Measurements from ENCODE around the gene EVI5.
"Not testable (repeated sequence)": the region's sequence is repeated elsewhere in the genome, so short reads cannot be mapped to it uniquely, and the experiment has no call there.

The EVI5 gene

GRCh38 chr1:92774407-92774806 lies 10.5 kb downstream of the EVI5 start:
- H3K9me3 ChIP-seq (ENCODE audit: insufficient read depth, low read length), result no peaks in the 10 kb centered on the region
- H3K4me2 ChIP-seq (ENCODE audit: low read length), result no peak overlapping the region
- no peaks in the 10 kb centered on the region; the same call in 1 of the 2 replicates for H4K20me1 ChIP-seq (ENCODE audit: insufficient read depth, low read length)
- peaks cover 17% of the 10 kb centered on the region for H3K79me2 ChIP-seq (ENCODE audit: low read length)
- no peak overlapping the region for H3K4me3 ChIP-seq (ENCODE audit: low read length)
- no peak overlapping the region for H2AFZ ChIP-seq (ENCODE audit: low read depth, low read length)
- no peaks in the 10 kb centered on the region for H3K4me1 ChIP-seq (ENCODE audit: low read length)
- no peaks in the 10 kb centered on the region for H3K27me3 ChIP-seq (ENCODE audit: low read depth, low read length)
- TF ChIP-seq CTCF (IDR thresholded peaks at IDR 0.05; ENCODE audit: low read depth, low read length) (no peak), EZH2phosphoT487 (IDR thresholded peaks at IDR 0.05; ENCODE audit: low read depth) (no peak)
- H3K27ac ChIP-seq (ENCODE audit: low read length), result no peak overlapping the region
- H3K36me3 ChIP-seq (replicated peaks; ENCODE audit: low read depth, low read length), result no peaks in the 10 kb centered on the region
- no peak overlapping the region for H3K9ac ChIP-seq (ENCODE audit: low read length)

- H3K4me3 ChIP-seq (ENCODE audit: low read length); H3K27me3 ChIP-seq (ENCODE audit: low read depth, low read length); H3K9me3 ChIP-seq (ENCODE audit: insufficient read depth, low read length); H3K36me3 ChIP-seq (replicated peaks; ENCODE audit: low read depth, low read length); H3K9ac ChIP-seq (ENCODE audit: low read length); H4K20me1 ChIP-seq (ENCODE audit: insufficient read depth, low read length); H2AFZ ChIP-seq (ENCODE audit: low read depth, low read length); H3K4me1 ChIP-seq (ENCODE audit: low read length); H3K27ac ChIP-seq (ENCODE audit: low read length); H3K4me2 ChIP-seq (ENCODE audit: low read length): not testable (repeated sequence)
- H3K79me2 ChIP-seq (ENCODE audit: low read length), result peaks cover 17% of the 10 kb centered on the region
Measured at GRCh38 chr1:92773749-92774148, 11.2 kb downstream of the EVI5 start.

- Histone ChIP-seq H3K79me2 (ENCODE audit: low read length) (peaks cover 10% of the 10 kb centered on the region), H3K4me2 (ENCODE audit: low read length) (no peak overlapping the region), H3K9me3 (ENCODE audit: insufficient read depth, low read length) (no peaks in the 10 kb centered on the region), H3K27ac (ENCODE audit: low read length) (no peak overlapping the region), H4K20me1 (ENCODE audit: insufficient read depth, low read length) (no peaks in the 10 kb centered on the region; the same call in 1 of the 2 replicates), H3K4me1 (ENCODE audit: low read length) (no peaks in the 10 kb centered on the region), H3K36me3 (replicated peaks; ENCODE audit: low read depth, low read length) (no peaks in the 10 kb centered on the region), H3K27me3 (ENCODE audit: low read depth, low read length) (no peaks in the 10 kb centered on the region), H3K4me3 (ENCODE audit: low read length) (no peak overlapping the region), H2AFZ (ENCODE audit: low read depth, low read length) (no peak overlapping the region), H3K9ac (ENCODE audit: low read length) (no peak overlapping the region)
- no peak for TF ChIP-seq EZH2phosphoT487 (IDR thresholded peaks at IDR 0.05; ENCODE audit: low read depth)
- TF ChIP-seq CTCF (IDR thresholded peaks at IDR 0.05; ENCODE audit: low read depth, low read length), result no peak
Measured at GRCh38 chr1:92769856-92770255, 15.1 kb downstream of the EVI5 start.

GRCh38 chr1:92768915-92769314 lies 16.0 kb downstream of the EVI5 start:
- Histone ChIP-seq H3K9ac (ENCODE audit: low read length) (no peak overlapping the region), H3K27ac (ENCODE audit: low read length) (no peak overlapping the region), H3K4me1 (ENCODE audit: low read length) (no peaks in the 10 kb centered on the region), H3K9me3 (ENCODE audit: insufficient read depth, low read length) (no peaks in the 10 kb centered on the region), H4K20me1 (ENCODE audit: insufficient read depth, low read length) (no peaks in the 10 kb centered on the region), H3K4me2 (ENCODE audit: low read length) (no peak overlapping the region), H2AFZ (ENCODE audit: low read depth, low read length) (no peak overlapping the region), H3K4me3 (ENCODE audit: low read length) (no peak overlapping the region), H3K79me2 (ENCODE audit: low read length) (peaks cover 4% of the 10 kb centered on the region; the same call in 1 of the 2 replicates), H3K36me3 (replicated peaks; ENCODE audit: low read depth, low read length) (no peaks in the 10 kb centered on the region), H3K27me3 (ENCODE audit: low read depth, low read length) (no peaks in the 10 kb centered on the region)
- TF ChIP-seq EZH2phosphoT487 (IDR thresholded peaks at IDR 0.05; ENCODE audit: low read depth) (no peak), CTCF (IDR thresholded peaks at IDR 0.05; ENCODE audit: low read depth, low read length) (no peak)

GRCh38 chr1:92768296-92768695 lies 16.6 kb downstream of the EVI5 start:
- Histone ChIP-seq H3K4me2 (ENCODE audit: low read length) (no peak overlapping the region), H3K27me3 (ENCODE audit: low read depth, low read length) (no peaks in the 10 kb centered on the region)
- TF ChIP-seq CTCF (IDR thresholded peaks at IDR 0.05; ENCODE audit: low read depth, low read length), result no peak
- TF ChIP-seq EZH2phosphoT487 (IDR thresholded peaks at IDR 0.05; ENCODE audit: low read depth), result no peak

More at GRCh38 chr1:92768296-92768695, 16.6 kb downstream of the EVI5 start:
- Histone ChIP-seq H2AFZ (ENCODE audit: low read depth, low read length) (no peak overlapping the region), H3K4me1 (ENCODE audit: low read length) (no peaks in the 10 kb centered on the region), H3K4me3 (ENCODE audit: low read length) (no peak overlapping the region), H3K27ac (ENCODE audit: low read length) (no peak overlapping the region), H3K79me2 (ENCODE audit: low read length) (peaks cover under 1% of the 10 kb centered on the region; the same call in 1 of the 2 replicates), H4K20me1 (ENCODE audit: insufficient read depth, low read length) (no peaks in the 10 kb centered on the region), H3K9ac (ENCODE audit: low read length) (no peak overlapping the region), H3K36me3 (replicated peaks; ENCODE audit: low read depth, low read length) (no peaks in the 10 kb centered on the region), H3K9me3 (ENCODE audit: insufficient read depth, low read length) (no peaks in the 10 kb centered on the region)

All from OCI-LY3 (cell line).